Suprapubic skin (tissue), 3 donors: ENCODE results near the gene GET3.

Experiments
- CTCF ChIP-seq, 2 donors: fragments of 200-600 bp in 1 of 2; fragments of 450-650 bp in 1 of 2; sonication (generic) in 1 of 2; IDR thresholded peaks; one replicate each; pipeline ENCODE4 v1.5.1; 2016 to 2019; ENCODE audit warnings: antibody characterized with exemption in 2 of 2, mild to moderate bottlenecking in 1 of 2, moderate library complexity in 1 of 2
- POLR2A ChIP-seq, 2 donors: fragments of 450-650 bp; IDR thresholded peaks; one replicate each; pipeline ENCODE4 v1.6.1; 2017; ENCODE audit warnings: antibody characterized with exemption in 2 of 2, mild to moderate bottlenecking in 2 of 2, moderate library complexity in 2 of 2

- TF ChIP-seq POLR2A (IDR thresholded peaks at IDR 0.05) (no peak), CTCF (IDR thresholded peaks at IDR 0.05) (no peak)
These were observed 37.6 kb downstream of the GET3 start, which contains the start of gene HOOK2 for GRCh38 chr19:12774588-12775555.
